Smooth muscle cell (in vitro differentiated cells): ENCODE data around the gene ST7L. TPM values are rescaled to one million over a fixed set of nuclear protein-coding genes. Genes with fewer than 3 reads are reported as not detected.

Experiments
- DNase-seq: peaks from one replicate; lab custom pipeline; 2025; ENCODE audit not compliant: unreplicated experiment; lab: John Stamatoyannopoulos, UW
- H2AFZ ChIP-seq: fragments of 200-600 bp; sonication (generic); 2 replicates; pipeline ENCODE4 v1.6.0; 2016; ENCODE audit warnings: antibody characterized with exemption, low read depth, mild to moderate bottlenecking
- H3F3A ChIP-seq: fragments of 200-600 bp; sonication (generic); 2 replicates; pipeline ENCODE4 v1.6.0; 2017; ENCODE audit warnings: antibody characterized with exemption, low read depth
- H3K27ac ChIP-seq: fragments of 200-600 bp; sonication (generic); 2 replicates; pipeline ENCODE4 v1.5.1; 2016; ENCODE audit warnings: low read depth, mild to moderate bottlenecking
- H3K27me3 ChIP-seq: fragments of 200-600 bp; sonication (generic); 2 replicates; pipeline ENCODE4 v1.6.1; 2016; ENCODE audit warnings: low read depth, mild to moderate bottlenecking
- H3K36me3 ChIP-seq: fragments of 200-600 bp; sonication (generic); 2 replicates; pipeline ENCODE4 v1.5.1; 2016; ENCODE audit warnings: low read depth
- H3K4me1 ChIP-seq: fragments of 200-600 bp; sonication (generic); 2 replicates; pipeline ENCODE4 v1.5.1; 2016; ENCODE audit warnings: low read depth
- H3K4me2 ChIP-seq: fragments of 200-600 bp; sonication (generic); 2 replicates; pipeline ENCODE4 v1.6.0; 2016; ENCODE audit warnings: mild to moderate bottlenecking
- H3K4me3 ChIP-seq: fragments of 200-600 bp; sonication (generic); 2 replicates; pipeline ENCODE4 v1.5.1; 2016; ENCODE audit warnings: mild to moderate bottlenecking
- H3K79me2 ChIP-seq: fragments of 200-600 bp; sonication (generic); 2 replicates; pipeline ENCODE4 v1.6.0; 2016; ENCODE audit warnings: low read depth, mild to moderate bottlenecking
- H3K9ac ChIP-seq: fragments of 200-600 bp; sonication (generic); 2 replicates; pipeline ENCODE4 v1.6.0; 2016; ENCODE audit warnings: low read depth
- H3K9me3 ChIP-seq: fragments of 200-600 bp; sonication (generic); replicated peaks from 2 replicates; pipeline ENCODE4 v1.5.1; 2016; ENCODE audit warnings: low read depth
- H4K20me1 ChIP-seq: fragments of 200-600 bp; sonication (generic); 2 replicates; pipeline ENCODE4 v1.6.0; 2016; ENCODE audit warnings: low read depth
- WGBS: methylation state at CpG from one replicate; pipeline ENCODE4 v1.1.7; 2016; ENCODE audit warnings: low lambda C conversion rate; 5-methylcytosine and 5-hydroxymethylcytosine counted together
- polyA plus RNA-seq: library from polyadenylated mRNA; unstranded; fragments of >200 nt; fragmentation: Nextera tagmentation; extraction: Ambion mirVana; gene quantifications from 2 replicates; pipeline ENCODE4 v1.2.1, GENCODE V29; 2016
- total RNA-seq: library from RNA; depleted of rRNA; stranded (reverse); fragments of >200 nt; gene quantifications from 2 replicates; pipeline ENCODE4 v1.2.3, GENCODE V29; 2014
- TF ChIP-seq, protein P1 (sequence below): fragments of 200-600 bp; sonication (generic); IDR thresholded peaks from 2 replicates; pipeline ENCODE4 v1.5.1; 2017; ENCODE audit warnings: borderline replicate concordance, mild to moderate bottlenecking, antibody characterized with exemption; ENCODE audit not compliant: insufficient read depth, poor library complexity, severe bottlenecking

Gene ST7L
- total and polyA plus RNA-seq, 2 experiments from 2014 or later = 11.8 to 28.0 TPM

DNA sequence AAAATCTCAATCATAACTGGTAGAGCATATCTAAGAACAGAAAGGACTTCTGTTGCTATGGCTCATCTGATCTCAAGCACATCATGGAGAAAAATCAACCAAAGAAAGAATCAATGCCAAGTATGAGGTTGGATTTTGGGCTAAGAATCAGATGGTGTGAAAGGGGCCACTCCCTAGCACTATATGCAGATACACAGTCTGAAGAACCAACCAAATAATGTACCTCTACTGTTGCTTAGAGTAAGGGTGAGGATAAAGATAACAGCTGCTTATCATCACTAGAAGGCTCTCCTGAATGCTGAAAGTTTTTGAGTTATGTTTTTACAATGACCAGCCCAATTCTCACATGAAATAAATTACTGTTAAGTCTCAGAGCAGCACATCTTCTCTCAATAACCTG is 35.6 kb downstream of the ST7L start:
- no peaks in the 10 kb centered on the region for H3K79me2 ChIP-seq
- H3K9ac ChIP-seq = no peak overlapping the region
- no peaks in the 10 kb centered on the region for H3F3A ChIP-seq
- no peak overlapping the region for H3K27ac ChIP-seq
- H3K27me3 ChIP-seq = no peaks in the 10 kb centered on the region
- H3K4me3 ChIP-seq = no peak overlapping the region
- no peak overlapping the region for H2AFZ ChIP-seq
- TF ChIP-seq, protein P1, sequence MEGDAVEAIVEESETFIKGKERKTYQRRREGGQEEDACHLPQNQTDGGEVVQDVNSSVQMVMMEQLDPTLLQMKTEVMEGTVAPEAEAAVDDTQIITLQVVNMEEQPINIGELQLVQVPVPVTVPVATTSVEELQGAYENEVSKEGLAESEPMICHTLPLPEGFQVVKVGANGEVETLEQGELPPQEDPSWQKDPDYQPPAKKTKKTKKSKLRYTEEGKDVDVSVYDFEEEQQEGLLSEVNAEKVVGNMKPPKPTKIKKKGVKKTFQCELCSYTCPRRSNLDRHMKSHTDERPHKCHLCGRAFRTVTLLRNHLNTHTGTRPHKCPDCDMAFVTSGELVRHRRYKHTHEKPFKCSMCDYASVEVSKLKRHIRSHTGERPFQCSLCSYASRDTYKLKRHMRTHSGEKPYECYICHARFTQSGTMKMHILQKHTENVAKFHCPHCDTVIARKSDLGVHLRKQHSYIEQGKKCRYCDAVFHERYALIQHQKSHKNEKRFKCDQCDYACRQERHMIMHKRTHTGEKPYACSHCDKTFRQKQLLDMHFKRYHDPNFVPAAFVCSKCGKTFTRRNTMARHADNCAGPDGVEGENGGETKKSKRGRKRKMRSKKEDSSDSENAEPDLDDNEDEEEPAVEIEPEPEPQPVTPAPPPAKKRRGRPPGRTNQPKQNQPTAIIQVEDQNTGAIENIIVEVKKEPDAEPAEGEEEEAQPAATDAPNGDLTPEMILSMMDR = no peak
- no peak for DNase-seq
- no peak overlapping the region for H3K4me2 ChIP-seq
- no peaks in the 10 kb centered on the region for H4K20me1 ChIP-seq
- H3K4me1 ChIP-seq = no peaks in the 10 kb centered on the region
- H3K36me3 ChIP-seq = no peaks in the 10 kb centered on the region
- no peaks in the 10 kb centered on the region for H3K9me3 ChIP-seq

DNA sequence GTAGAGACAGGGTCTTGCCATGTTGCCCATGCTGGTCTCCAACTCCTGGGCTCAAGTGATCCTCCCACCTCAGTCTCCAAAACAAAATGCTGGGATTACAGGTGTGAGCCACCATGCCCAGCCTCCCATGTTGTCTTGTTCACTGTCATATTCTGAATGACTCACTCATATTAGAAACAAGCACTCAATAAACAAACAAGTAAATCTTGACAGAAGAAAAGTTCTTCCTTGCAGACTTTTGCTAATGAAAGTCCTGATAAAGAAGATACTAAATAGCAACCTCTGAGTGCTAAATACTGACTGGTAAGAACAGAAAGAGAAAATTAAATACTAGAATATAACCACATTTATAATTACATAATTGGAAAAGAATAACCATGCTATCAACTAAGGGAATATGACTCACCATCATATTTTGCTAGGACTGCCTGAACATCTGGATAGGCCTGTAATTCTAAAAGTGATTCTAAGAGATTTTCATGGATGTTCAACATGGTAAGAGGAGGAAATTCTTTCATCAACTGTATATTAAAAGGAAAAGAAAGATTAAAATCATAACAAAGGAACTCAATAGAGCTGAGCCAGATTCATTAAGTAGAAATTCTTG is 37.3 kb downstream of the ST7L start:
- TF ChIP-seq, protein P1 = no peak
- Histone ChIP-seq H3K27me3 (no peaks in the 10 kb centered on the region), H3K27ac (no peak overlapping the region), H3K9me3 (no peaks in the 10 kb centered on the region), H3K4me3 (no peak overlapping the region), H2AFZ (no peak overlapping the region), H3K36me3 (no peaks in the 10 kb centered on the region), H4K20me1 (no peaks in the 10 kb centered on the region), H3K4me1 (no peaks in the 10 kb centered on the region), H3K79me2 (no peaks in the 10 kb centered on the region), H3K9ac (no peak overlapping the region), H3K4me2 (no peak overlapping the region), H3F3A (no peaks in the 10 kb centered on the region)
- DNase-seq = no peak

DNA sequence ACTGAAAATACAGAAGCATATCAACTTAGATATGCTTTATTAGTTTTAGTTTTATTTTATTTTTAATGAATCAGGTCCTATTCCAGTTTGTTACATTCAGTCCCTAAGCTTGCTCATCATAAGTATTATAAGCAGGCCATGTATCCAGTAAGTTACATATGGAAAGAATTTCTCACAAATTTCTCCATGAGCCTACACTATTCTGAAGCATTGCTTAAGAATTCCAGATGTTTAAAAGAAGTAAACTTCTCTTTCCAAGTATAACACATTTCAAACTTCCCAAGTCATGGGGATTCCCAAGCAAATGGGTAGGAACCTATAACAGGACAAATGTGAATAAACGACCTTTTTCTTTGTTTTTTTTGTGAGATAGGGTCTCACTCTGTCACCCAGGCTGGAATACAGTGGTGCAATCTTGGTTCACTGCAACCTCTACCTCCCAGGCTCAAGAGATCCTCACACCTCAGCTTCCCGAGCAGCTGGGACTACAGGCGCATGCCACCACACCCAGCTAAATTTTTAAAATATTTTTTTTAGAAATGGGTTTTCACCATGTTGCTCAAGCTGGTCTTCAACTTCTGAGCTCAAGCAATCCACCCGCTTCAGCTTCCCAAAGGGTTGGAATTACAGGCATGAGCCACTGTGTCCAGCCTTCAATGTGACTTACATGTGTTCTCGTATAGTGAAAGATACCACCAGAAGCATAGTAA is 39.0 kb downstream of the ST7L start:
- Histone ChIP-seq H3K79me2 (no peaks in the 10 kb centered on the region), H3K27me3 (no peaks in the 10 kb centered on the region), H3K27ac (peak overlapping the region; percentile 56), H3K36me3 (no peaks in the 10 kb centered on the region), H3K4me2 (peak overlapping the region; percentile 1), H4K20me1 (no peaks in the 10 kb centered on the region), H3K9me3 (no peaks in the 10 kb centered on the region), H2AFZ (no peak overlapping the region), H3K4me1 (no peaks in the 10 kb centered on the region), H3K4me3 (no peak overlapping the region), H3K9ac (no peak overlapping the region), H3F3A (peaks cover 3% of the 10 kb centered on the region)
- DNase-seq = no peak
- 89% methylated on average over 5 of the region's 5 CpGs for WGBS
- TF ChIP-seq, protein P1 = no peak

DNA sequence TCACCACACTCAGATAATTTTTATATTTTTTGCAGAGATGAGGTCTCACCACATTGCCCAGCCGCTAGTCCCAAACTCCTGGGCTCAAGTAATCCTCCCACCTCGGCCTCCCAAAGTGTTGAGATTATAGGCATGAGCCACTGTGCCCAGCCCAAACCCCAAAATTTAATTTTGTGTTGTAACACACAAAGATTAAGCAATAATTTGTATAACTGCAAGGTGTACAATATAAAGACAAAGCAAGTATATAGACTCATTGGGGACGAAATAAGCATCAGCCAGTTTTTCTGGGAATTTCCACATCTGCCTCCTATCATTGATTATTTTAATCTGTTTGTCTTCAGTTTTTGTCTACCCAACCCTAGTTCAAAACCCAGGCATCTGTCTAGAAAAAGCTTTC is 42.7 kb downstream of the ST7L start:
- no peaks in the 10 kb centered on the region for H3K9me3 ChIP-seq
- TF ChIP-seq, protein P1 = no peak
- H3K36me3 ChIP-seq = no peaks in the 10 kb centered on the region
- H2AFZ ChIP-seq = no peak overlapping the region
- H3K4me1 ChIP-seq = no peaks in the 10 kb centered on the region
- no peaks in the 10 kb centered on the region for H3K79me2 ChIP-seq
- no peaks in the 10 kb centered on the region for H3K27me3 ChIP-seq
- peak overlapping the region; percentile 71 for H3K27ac ChIP-seq
- H3K4me3 ChIP-seq = no peak overlapping the region
- 64% methylated on average over 3 of the region's 3 CpGs for WGBS
- DNase-seq = no peak
- H3F3A ChIP-seq = peaks cover 6% of the 10 kb centered on the region
- H4K20me1 ChIP-seq = no peaks in the 10 kb centered on the region
- H3K9ac ChIP-seq = no peak overlapping the region
- peak overlapping the region; percentile 30 for H3K4me2 ChIP-seq
